Measurements from ENCODE around the gene NCAPG2.

DNA sequence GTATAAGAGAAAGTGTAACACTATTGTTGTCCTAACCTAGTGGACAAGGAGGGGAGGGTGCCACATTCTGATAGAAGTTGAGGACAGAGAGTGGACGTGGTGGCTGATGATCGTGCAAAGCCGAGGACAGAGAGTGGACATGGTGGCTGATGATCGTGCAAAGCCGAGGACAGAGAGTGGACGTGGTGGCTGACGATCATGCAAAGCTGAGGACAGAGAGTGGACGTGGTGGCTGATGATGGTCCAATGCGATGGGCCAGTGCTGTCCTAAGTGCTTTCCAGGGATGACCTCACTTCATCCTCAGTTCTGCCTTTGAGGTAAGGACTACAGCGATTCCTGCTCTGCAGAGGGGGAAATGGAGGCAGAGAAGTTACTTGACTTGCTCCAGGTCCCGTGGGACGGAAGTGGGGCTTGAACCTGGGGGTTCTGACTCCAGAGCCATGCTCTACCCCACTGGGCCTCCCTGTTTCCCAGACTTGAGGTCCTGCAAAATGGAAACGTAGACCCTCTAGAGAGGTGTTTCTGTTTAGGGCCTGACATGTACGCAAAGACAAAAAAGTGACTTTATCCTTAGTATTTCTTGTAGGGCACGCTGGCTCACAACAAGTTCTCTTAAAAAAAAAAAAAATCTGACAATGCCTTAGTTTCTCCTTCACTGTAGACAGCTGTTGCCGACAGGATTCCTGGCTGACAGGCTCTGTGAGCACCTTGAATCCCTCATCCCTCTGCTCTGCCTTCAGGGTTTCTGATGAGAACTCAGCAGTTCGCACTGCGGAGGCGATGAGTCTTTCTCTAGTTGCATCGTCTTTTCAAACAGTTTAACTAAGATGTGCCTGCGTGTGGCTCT is 20.3 kb upstream of the NCAPG2 start:
- TF ChIP-seq, protein P1, sequence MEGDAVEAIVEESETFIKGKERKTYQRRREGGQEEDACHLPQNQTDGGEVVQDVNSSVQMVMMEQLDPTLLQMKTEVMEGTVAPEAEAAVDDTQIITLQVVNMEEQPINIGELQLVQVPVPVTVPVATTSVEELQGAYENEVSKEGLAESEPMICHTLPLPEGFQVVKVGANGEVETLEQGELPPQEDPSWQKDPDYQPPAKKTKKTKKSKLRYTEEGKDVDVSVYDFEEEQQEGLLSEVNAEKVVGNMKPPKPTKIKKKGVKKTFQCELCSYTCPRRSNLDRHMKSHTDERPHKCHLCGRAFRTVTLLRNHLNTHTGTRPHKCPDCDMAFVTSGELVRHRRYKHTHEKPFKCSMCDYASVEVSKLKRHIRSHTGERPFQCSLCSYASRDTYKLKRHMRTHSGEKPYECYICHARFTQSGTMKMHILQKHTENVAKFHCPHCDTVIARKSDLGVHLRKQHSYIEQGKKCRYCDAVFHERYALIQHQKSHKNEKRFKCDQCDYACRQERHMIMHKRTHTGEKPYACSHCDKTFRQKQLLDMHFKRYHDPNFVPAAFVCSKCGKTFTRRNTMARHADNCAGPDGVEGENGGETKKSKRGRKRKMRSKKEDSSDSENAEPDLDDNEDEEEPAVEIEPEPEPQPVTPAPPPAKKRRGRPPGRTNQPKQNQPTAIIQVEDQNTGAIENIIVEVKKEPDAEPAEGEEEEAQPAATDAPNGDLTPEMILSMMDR (IDR thresholded peaks at IDR 0.05 in 2 of 3, conservative IDR thresholded peaks at IDR 0.05 in 1 of 3; ENCODE audit: control insufficient read depth in 2 of 3, extremely low read depth in 1 of 3, insufficient read depth in 1 of 3, low read depth in 3 of 3, low read length in 3 of 3) = no peak
- TF ChIP-seq RAD21 (IDR thresholded peaks at IDR 0.05; ENCODE audit: insufficient read depth, low read depth, low read length) = no peak
- no peak for TF ChIP-seq POLR2A (IDR thresholded peaks at IDR 0.05; ENCODE audit: low read depth, low read length)
- no peak for TF ChIP-seq HDGF (IDR thresholded peaks at IDR 0.05)
- no peak for TF ChIP-seq YY1 (IDR thresholded peaks at IDR 0.05; ENCODE audit: low read depth, low read length)
